GM12873 (cell line): Measurements from ENCODE around the gene MPRIP.

ENCODE experiments used
- CTCF ChIP-seq: IDR thresholded peaks from 2 replicates; pipeline ENCODE4 v1.5.1; 2012; ENCODE audit warnings: low read depth, mild to moderate bottlenecking, moderate library complexity, low read length, control low read depth; ENCODE audit not compliant: insufficient read depth; ENCODE audit errors: missing control alignments

Gene MPRIP

GRCh38 chr17:17039911-17040310, 2.3 kb upstream of the MPRIP start:
- no peak for TF ChIP-seq CTCF

- TF ChIP-seq CTCF = no peak
These were observed 1.2 kb upstream of the MPRIP start for GRCh38 chr17:17041018-17041521.

- no peak for TF ChIP-seq CTCF
These were observed 480 bp upstream of the MPRIP start for GRCh38 chr17:17041571-17042383.

GRCh38 chr17:17042851-17043460, 699 bp downstream of the MPRIP start:
- TF ChIP-seq CTCF = no peak

- TF ChIP-seq CTCF = no peak
These were observed 1.4 kb downstream of the MPRIP start for GRCh38 chr17:17043461-17044271.

GRCh38 chr17:17044846-17045561, 2.7 kb downstream of the MPRIP start:
- TF ChIP-seq CTCF = no peak
